ENCODE results near the gene XIST. TPM values are rescaled to one million over a fixed set of nuclear protein-coding genes. Genes with fewer than 3 reads are reported as not detected.

The XIST gene
- polyA plus RNA-seq, 3 donors: 0.08 to 943 (median 0.11) TPM

DNA sequence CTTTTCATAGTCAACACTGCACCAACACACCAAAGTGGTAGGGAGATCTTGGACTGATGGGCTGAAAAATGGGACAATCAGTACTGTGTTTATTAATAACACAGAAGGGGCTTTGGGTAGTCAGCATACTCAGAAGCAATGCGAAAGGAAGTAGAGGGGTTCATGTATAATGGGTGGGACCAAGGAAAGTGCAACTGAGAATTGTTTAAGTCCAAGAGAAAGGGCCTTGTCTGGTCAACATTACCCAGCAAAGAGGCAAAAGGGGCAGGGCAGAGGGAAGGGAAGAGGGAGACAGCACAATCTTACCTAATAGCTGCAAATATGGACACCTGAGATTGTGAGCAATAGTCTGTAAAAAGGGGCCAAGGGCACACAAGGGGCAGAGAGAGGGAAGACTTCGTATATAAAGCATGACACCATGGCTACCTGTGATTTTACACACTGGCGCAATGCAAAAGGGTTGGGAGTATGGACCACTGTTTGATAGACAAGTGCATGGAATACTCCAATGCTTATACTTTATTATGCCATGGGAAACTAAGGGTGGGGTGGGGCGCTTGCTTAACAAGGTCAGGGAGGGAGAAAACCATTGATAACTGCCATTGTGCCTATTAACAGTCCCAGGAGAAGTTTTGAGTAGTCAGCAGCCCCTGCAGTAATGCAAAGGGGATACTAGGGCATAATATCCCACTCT, 9.8 kb downstream of the XIST start:
- DNase-seq (ENCODE audit: extremely low read depth in 1 of 11, low read depth in 9 of 11, low spot score in 4 of 11): no peak

DNA sequence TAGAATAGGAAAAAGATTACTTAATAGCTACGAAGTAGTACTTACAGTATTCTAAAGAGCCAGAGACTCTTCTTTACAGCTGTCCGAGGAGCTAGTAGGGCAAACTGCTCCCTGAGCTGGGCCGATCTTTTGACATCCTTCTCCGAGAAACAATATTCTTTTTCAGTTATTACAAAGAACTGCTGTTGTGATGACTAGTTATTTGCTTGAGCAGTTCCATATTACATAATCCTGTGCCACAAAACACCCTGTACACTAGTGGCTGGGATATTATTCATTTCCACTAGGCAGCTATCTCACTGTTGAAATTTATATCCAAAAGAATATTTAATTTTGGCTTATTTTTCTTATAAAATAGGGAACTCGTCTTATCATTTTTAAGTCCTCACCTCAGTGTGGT, 11.2 kb downstream of the XIST start:
- DNase-seq (ENCODE audit: extremely low read depth in 1 of 11, low read depth in 9 of 11, low spot score in 4 of 11): no peak

GRCh38 chrX:73840120-73840924, 12.2 kb downstream of the XIST start:
- DNase-seq (ENCODE audit: extremely low read depth in 1 of 11, low read depth in 9 of 11, low spot score in 4 of 11): no peak

- no peak for DNase-seq (ENCODE audit: extremely low read depth in 1 of 11, low read depth in 9 of 11, low spot score in 4 of 11)
These were observed 13.4 kb downstream of the XIST start for GRCh38 chrX:73839152-73839551.

DNA sequence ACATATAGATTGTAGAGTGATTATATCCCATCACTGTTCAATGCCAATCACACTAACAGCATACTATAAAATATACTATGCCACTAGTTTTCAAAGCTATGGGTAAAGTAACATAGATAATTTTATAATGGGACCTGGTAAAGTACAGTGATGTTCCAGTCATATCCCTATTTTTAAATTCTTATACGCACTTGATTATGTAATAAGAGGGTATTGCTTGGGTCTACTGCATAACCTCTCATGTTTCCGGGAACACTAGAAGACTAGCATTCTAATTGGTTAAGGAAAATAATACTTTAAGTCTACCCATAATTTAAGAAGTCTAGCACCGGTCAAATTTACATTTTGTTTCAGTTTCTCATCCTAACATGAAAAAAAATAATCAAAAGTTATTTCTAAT, 14.4 kb downstream of the XIST start:
- DNase-seq (ENCODE audit: extremely low read depth in 1 of 11, low read depth in 9 of 11, low spot score in 4 of 11): no peak

- DNase-seq (ENCODE audit: extremely low read depth in 1 of 11, low read depth in 9 of 11, low spot score in 4 of 11): no peak
These were observed 15.5 kb downstream of the XIST start for GRCh38 chrX:73836956-73837477.

GRCh38 chrX:73834219-73834618, 18.3 kb downstream of the XIST start:
- no peak for DNase-seq (ENCODE audit: extremely low read depth in 1 of 11, low read depth in 9 of 11, low spot score in 4 of 11)

DNA sequence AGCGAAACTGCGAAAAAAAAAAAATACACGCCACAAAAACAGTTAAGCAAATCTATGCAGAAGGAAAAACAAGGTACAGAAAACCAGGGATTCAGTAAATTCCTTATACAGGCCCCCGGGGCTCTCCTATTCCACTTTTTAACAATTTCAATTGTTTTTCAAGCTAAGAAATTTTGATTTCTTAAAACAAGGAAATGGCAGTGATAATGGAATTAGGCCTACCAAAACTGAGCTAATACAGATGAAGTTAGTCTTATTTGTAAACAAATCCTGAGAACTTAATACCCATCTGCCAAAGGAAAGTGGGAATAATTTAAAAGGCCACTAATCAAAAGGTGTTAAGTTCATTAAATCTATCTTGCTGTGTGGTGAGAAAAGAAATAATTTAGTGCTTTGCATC, 20.2 kb downstream of the XIST start:
- DNase-seq (ENCODE audit: extremely low read depth in 1 of 11, low read depth in 9 of 11, low spot score in 4 of 11): no peak

DNA sequence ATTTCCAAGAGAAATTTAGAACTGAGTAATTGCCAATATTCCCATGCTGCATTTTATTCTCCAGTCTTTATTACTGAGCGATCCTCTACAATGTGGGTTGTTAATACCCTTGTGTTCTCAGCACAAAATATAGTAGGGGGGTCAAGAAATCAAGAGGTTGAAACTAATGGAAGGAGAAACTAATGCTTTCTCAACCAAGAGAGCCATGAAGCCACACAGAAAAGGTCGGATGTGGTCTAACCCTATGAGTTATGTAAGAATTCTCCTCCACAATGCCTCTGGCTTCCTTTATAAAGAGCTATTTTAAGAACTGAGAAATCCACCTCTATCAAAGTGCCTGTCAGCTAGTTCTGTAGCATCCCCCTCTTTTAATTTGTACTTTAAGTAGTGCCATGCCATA, 21.0 kb downstream of the XIST start:
- no peak for DNase-seq (ENCODE audit: extremely low read depth in 1 of 11, low read depth in 9 of 11, low spot score in 4 of 11)

DNA sequence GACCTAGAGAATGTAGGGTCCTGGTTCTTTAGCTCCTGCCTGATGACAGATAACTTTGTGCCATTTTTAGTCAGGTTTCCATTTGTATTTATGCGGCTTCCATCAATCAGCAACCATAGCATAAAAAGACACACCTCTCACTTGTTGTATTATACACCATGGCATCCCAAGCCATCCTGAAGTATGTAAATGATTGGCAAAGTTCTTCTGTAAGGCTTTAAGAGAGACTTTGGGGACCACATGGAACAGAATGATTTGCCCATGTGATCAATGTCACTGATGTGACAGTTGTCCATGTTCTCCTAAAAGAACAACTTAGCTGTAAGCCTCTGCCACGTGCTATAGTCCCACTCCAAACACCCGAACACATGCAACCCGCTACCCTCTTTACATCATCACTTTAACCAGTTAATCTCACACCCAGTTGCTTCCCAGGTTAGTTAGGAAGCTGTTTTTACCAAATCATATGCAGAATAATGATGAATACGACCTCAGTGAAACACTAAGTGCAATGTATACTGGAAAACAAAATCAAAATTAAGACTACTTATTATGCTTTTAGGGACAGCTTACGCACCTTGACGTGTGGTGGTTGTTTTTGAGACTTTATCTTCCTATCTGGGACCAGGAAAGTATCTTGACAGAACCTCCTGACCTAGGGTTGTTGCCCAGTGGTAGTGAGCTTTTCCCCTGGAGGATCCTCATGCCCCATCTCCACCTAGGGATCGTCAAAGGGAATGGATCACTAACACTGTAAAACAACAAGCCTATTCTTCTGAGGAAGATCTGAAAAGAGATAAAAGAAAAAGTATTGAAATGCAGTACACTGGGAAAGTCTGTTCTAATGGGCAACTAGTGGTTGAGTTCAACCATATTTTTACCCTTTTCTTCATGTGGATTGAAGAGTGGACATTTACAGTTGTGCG, 21.8 kb downstream of the XIST start:
- DNase-seq (ENCODE audit: extremely low read depth in 1 of 11, low read depth in 9 of 11, low spot score in 4 of 11): no peak

GRCh38 chrX:73829890-73830466, 22.5 kb downstream of the XIST start:
- no peak for DNase-seq (ENCODE audit: extremely low read depth in 1 of 11, low read depth in 9 of 11, low spot score in 4 of 11)

DNA sequence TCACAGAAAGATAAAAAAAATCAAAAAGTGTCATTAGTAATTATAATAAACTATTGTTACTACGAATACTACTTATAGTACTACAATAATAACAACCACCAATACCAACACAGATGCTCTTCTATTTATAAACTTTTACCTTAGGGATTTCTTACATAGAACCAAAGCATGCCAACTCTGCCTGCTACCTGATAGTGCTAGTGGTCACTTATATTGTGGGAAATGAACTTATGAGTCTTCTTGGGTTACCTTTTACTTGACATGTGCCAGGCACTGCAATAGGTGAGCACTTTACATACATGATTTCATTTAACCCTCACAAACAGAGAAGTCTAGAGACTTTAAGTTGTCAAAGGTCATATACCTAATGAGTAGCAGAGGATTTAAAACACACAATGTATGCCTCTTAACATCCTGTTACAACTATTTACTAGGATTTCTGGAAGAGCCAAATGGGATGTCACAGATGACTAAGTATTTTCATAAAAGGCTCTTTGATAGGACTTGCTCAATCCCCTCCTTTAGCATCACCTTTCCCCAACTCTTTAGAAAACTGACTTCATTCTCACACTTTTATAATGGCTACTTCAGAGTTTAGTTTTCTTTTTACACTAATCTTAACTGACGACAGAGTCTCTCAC, 24.3 kb downstream of the XIST start:
- DNase-seq (ENCODE audit: extremely low read depth in 1 of 11, low read depth in 9 of 11, low spot score in 4 of 11): no peak

DNA sequence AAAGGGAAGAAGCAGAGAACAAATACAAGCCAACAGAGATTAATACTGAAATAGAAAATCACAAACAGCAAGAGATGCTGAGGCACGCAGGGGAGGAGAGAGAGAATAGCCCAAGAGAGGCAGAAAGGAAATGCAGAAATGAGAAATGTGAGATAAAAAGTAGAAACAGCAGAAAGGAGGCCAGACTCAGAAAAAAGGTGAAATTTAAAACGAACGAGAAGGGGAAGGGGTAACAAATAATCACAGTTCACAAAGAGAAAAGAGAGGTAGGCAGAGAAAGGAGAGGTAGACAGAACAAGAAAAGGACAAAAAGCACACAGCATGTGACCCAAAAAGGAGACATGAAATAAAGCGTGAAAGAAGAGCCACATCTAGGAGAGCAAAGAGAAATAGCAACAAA, 25.1 kb downstream of the XIST start:
- DNase-seq (ENCODE audit: extremely low read depth in 1 of 11, low read depth in 9 of 11, low spot score in 4 of 11): no peak

- DNase-seq (ENCODE audit: extremely low read depth in 1 of 11, low read depth in 9 of 11, low spot score in 4 of 11): no peak
These were observed 25.5 kb downstream of the XIST start for GRCh38 chrX:73826996-73827395.

DNA sequence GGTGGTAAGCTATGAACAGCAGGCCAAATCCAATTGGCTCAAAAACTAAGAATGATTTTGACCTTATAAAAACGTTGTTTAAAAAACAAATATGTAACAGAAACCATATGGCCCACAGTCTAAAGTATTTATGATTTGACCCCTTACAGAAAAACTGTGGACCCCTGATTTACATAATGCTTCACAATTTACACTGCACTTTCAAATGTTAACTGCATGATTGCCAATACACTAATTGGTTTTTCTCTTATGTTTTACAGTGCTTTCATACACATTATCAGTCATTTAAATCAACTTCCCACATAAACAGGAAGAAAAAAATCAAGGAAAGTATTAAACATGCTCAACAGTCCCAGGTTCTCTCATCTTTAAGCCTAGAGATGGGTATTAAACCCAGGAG, 26.9 kb downstream of the XIST start:
- DNase-seq (ENCODE audit: extremely low read depth in 1 of 11, low read depth in 9 of 11, low spot score in 4 of 11): no peak

DNA sequence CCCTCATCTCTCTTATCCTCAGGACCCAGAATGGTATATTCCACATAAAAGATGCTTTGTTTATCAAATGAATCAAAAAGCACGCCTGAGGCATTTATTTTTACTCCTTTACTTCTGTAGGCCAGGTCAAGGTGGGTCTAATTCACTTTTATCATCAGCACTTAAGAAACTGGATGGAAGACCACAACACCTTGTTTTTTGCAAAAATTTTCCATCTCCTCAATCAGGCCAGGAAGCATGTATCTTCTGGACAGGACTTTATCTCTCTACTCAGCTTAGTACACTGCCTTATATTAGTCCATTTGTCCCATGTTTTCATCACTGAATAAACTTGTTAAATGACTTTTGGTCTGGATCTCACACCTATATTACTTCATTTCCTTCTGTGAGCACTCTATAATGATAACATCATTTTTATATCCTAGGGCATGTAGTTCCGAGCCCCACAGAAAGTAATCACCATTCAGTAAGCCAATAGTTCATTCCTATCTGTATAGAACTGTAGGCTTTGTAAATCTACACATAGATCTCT, 29.0 kb downstream of the XIST start:
- no peak for DNase-seq (ENCODE audit: extremely low read depth in 1 of 11, low read depth in 9 of 11, low spot score in 4 of 11)

DNA sequence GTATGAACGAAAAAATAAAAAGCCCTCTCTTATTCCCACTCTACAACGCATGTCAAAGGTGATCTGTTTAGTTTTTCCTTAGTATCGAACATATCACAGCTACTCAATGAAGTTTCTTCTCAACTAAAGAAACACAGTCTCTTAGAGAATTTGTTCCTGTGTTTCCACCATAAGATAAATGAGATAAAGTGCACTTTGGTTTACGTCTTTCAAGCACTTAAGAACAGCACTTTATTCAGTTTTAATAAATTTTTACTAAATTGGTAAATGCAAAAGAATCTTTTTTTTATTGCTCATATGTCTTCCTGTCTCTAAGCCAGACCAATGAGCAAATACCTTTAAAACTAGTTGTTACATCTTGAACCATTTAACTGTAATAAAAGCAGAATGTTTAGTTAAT, 29.7 kb downstream of the XIST start:
- no peak for DNase-seq (ENCODE audit: extremely low read depth in 1 of 11, low read depth in 9 of 11, low spot score in 4 of 11)

- DNase-seq (ENCODE audit: extremely low read depth in 1 of 11, low read depth in 9 of 11, low spot score in 4 of 11): no peak
These were observed 30.5 kb downstream of the XIST start for GRCh38 chrX:73821921-73822559.

All from renal cortex interstitium (tissue), 11 donors.